SK-N-SH (cell line): ENCODE measurements around the gene PADI2. TPM values are rescaled to one million over a fixed set of nuclear protein-coding genes. Genes with fewer than 3 reads are reported as not detected.

Experiments used
- CTCF ChIA-PET: fragments of 300-600, 350-600 bp; formaldehyde crosslinking; extraction: SDS; loops from one replicate; lab custom pipeline; 2021; lab: Yijun Ruan, JAX
- POLR2A ChIA-PET: fragments of 350-600 bp; sonication (Branson Sonifier 250); formaldehyde crosslinking; extraction: SDS; loops from one replicate; lab custom pipeline; 2020; ENCODE audit warnings: antibody characterized with exemption, inconsistent platforms; lab: Yijun Ruan, JAX
- DNase-seq: peaks from one replicate; pipeline ENCODE4 v3.0.0; 2012
- H2AFZ ChIP-seq: fragments of 200-600 bp; sonication (generic); 2 replicates; pipeline ENCODE4 v1.8.1; 2016; ENCODE audit warnings: antibody characterized with exemption, mild to moderate bottlenecking, low read depth
- H3F3A ChIP-seq: fragments of 200-600 bp; sonication (generic); replicated peaks from 2 replicates; pipeline ENCODE3; 2016; ENCODE audit warnings: antibody characterized with exemption, mild to moderate bottlenecking; ENCODE audit not compliant: insufficient read depth
- H3K27ac ChIP-seq, 2 experiments: fragments of 200-500 bp in 1 of 2; fragments of 200-600 bp in 1 of 2; sonication (Bioruptor generic) in 1 of 2; sonication (generic), shearing (Covaris generic) in 1 of 2; 2 replicates each; pipeline versions ENCODE4 v1.5.1 to v1.6.1; 2014 to 2016; ENCODE audit warnings: low read depth in 2 of 2, inconsistent platforms in 1 of 2, low read length in 1 of 2, mild to moderate bottlenecking in 1 of 2, mixed read lengths in 1 of 2
- H3K27me3 ChIP-seq: fragments of 200-600 bp; sonication (generic), shearing (Covaris generic); 2 replicates; pipeline ENCODE4 v1.6.1; 2016; ENCODE audit warnings: mixed run types; ENCODE audit not compliant: insufficient read depth
- H3K36me3 ChIP-seq, 2 experiments: fragments of 200-500 bp in 1 of 2; fragments of 200-600 bp in 1 of 2; sonication (Bioruptor generic) in 1 of 2; sonication (generic) in 1 of 2; replicated peaks in 1 of 2; 2 replicates each; pipeline versions ENCODE3 to v1.5.1; 2014 to 2016; ENCODE audit warnings: low read length in 1 of 2, mild to moderate bottlenecking in 1 of 2; ENCODE audit not compliant: insufficient read depth in 2 of 2, control insufficient read depth in 1 of 2
- H3K4me1 ChIP-seq, 2 experiments: fragments of 200-500 bp in 1 of 2; fragments of 200-600 bp in 1 of 2; sonication (Bioruptor generic) in 1 of 2; sonication (generic), shearing (Covaris generic) in 1 of 2; 2 replicates each; pipeline versions ENCODE4 v1.5.1 to v1.6.1; 2014 to 2016; ENCODE audit warnings: low read depth in 1 of 2, low read length in 1 of 2, mixed run types in 1 of 2; ENCODE audit not compliant: insufficient read depth in 2 of 2, control insufficient read depth in 1 of 2
- H3K4me2 ChIP-seq: fragments of 200-600 bp; sonication (generic), shearing (Covaris generic); 2 replicates; pipeline ENCODE4 v1.6.1; 2017; ENCODE audit warnings: mixed run types
- H3K4me3 ChIP-seq, 2 experiments: fragments of 200-500 bp in 1 of 2; fragments of 200-600 bp in 1 of 2; sonication (Bioruptor generic) in 1 of 2; sonication (generic), shearing (Covaris generic) in 1 of 2; 2 replicates each; pipeline versions ENCODE4 v1.5.1 to v1.8.1; 2014 to 2016; ENCODE audit warnings: low read depth in 2 of 2, inconsistent platforms in 1 of 2, low read length in 1 of 2, mild to moderate bottlenecking in 1 of 2, mixed read lengths in 1 of 2, moderate library complexity in 1 of 2
- H3K79me2 ChIP-seq: fragments of 200-600 bp; sonication (generic); 2 replicates; pipeline ENCODE4 v1.8.1; 2017; ENCODE audit warnings: mild to moderate bottlenecking; ENCODE audit not compliant: insufficient read depth
- H3K9ac ChIP-seq: fragments of 200-600 bp; sonication (generic); 2 replicates; pipeline ENCODE4 v1.6.1; 2017; ENCODE audit warnings: mixed run types
- H3K9me2 ChIP-seq: fragments of 200-600 bp; sonication (generic); 2 replicates; pipeline ENCODE4 v1.6.1; 2017; ENCODE audit warnings: mixed run types
- H3K9me3 ChIP-seq: fragments of 200-600 bp; sonication (generic); 2 replicates; pipeline ENCODE4 v1.6.1; 2017; ENCODE audit warnings: mixed run types, mild to moderate bottlenecking, moderate library complexity
- H4K20me1 ChIP-seq: fragments of 200-600 bp; sonication (generic); 2 replicates; pipeline ENCODE4 v1.6.1; 2017; ENCODE audit warnings: mild to moderate bottlenecking, mixed run types; ENCODE audit not compliant: insufficient read depth
- CHD2 ChIP-seq: fragments of 150-350 bp; IDR thresholded peaks from 2 replicates; pipeline ENCODE4 v1.6.1; 2018; ENCODE audit warnings: low read length; ENCODE audit not compliant: partially characterized antibody
- EP300 ChIP-seq, 2 experiments: IDR thresholded peaks; 2 replicates each; pipeline versions ENCODE4 v1.4.0 to v1.6.1; 2012; ENCODE audit warnings: borderline replicate concordance in 1 of 2, low read depth in 1 of 2, low read length in 1 of 2
- EZH2phosphoT487 ChIP-seq: fragments of 200-600 bp; sonication (generic); IDR thresholded peaks from 2 replicates; pipeline ENCODE4 v1.6.1; 2017; ENCODE audit warnings: low read depth, mixed run types, mild to moderate bottlenecking, antibody characterized with exemption, moderate library complexity, borderline replicate concordance
- FOSL2 ChIP-seq: IDR thresholded peaks from 2 replicates; pipeline ENCODE4 v1.4.0; 2012; ENCODE audit warnings: low read depth, mild to moderate bottlenecking, moderate library complexity, borderline replicate concordance
- FOXJ3 ChIP-seq: sonication (generic); formaldehyde crosslinking; IDR thresholded peaks from 2 replicates; pipeline ENCODE4 v1.5.1; 2020; ENCODE audit warnings: mild to moderate bottlenecking, missing genetic modification reagents
- FOXM1 ChIP-seq: IDR thresholded peaks from 2 replicates; pipeline ENCODE4 v1.4.0; 2012; ENCODE audit warnings: low read depth, mild to moderate bottlenecking
- GABPA ChIP-seq: IDR thresholded peaks from 2 replicates; pipeline ENCODE4 v1.4.0; 2012; ENCODE audit warnings: low read depth, mild to moderate bottlenecking
- IRF3 ChIP-seq: fragments of 150-350 bp; IDR thresholded peaks from 2 replicates; pipeline ENCODE4 v1.6.1; 2016; ENCODE audit warnings: mild to moderate bottlenecking, low read depth, low read length
- JUND ChIP-seq: IDR thresholded peaks from 2 replicates; pipeline ENCODE4 v1.4.0; 2012
- NFIC ChIP-seq: IDR thresholded peaks from 2 replicates; pipeline ENCODE4 v1.4.0; 2012; ENCODE audit warnings: borderline replicate concordance
- NRF1 ChIP-seq: IDR thresholded peaks from 2 replicates; pipeline ENCODE4 v1.6.1; 2012; ENCODE audit warnings: low read depth, mild to moderate bottlenecking, low read length
- POLR2AphosphoS5 ChIP-seq: IDR thresholded peaks from 2 replicates; pipeline ENCODE4 v1.6.1; 2012; ENCODE audit warnings: low read depth, low read length
- RAD21 ChIP-seq: IDR thresholded peaks from 2 replicates; pipeline ENCODE4 v1.6.1; 2012; ENCODE audit warnings: mild to moderate bottlenecking, low read length
- REST ChIP-seq: IDR thresholded peaks from 2 replicates; pipeline ENCODE4 v1.6.1; 2012; ENCODE audit warnings: mild to moderate bottlenecking, low read depth, low read length, moderate library complexity
- RXRA ChIP-seq: IDR thresholded peaks from 2 replicates; pipeline ENCODE4 v1.4.0; 2012; ENCODE audit warnings: low read depth, mild to moderate bottlenecking, borderline replicate concordance
- SMC3 ChIP-seq: IDR thresholded peaks from 2 replicates; pipeline ENCODE4 v1.6.1; 2012; ENCODE audit warnings: low read depth, low read length, improper control_type of control experiment
- TCF12 ChIP-seq: IDR thresholded peaks from 2 replicates; pipeline ENCODE4 v1.4.0; 2012
- TEAD4 ChIP-seq: IDR thresholded peaks from 2 replicates; pipeline ENCODE4 v1.4.0; 2012; ENCODE audit warnings: mild to moderate bottlenecking, borderline replicate concordance; ENCODE audit not compliant: insufficient read depth
- USF2 ChIP-seq: fragments of 150-350 bp; IDR thresholded peaks from 2 replicates; pipeline ENCODE4 v1.6.1; 2017; ENCODE audit warnings: antibody characterized with exemption, low read length, low read depth, borderline replicate concordance
- ZBTB33 ChIP-seq: IDR thresholded peaks from 2 replicates; pipeline ENCODE4 v1.4.0; 2012; ENCODE audit warnings: low read depth, borderline replicate concordance
- WGBS: methylation state at CpG from one replicate; pipeline ENCODE4 v1.1.6; 2017; ENCODE audit warnings: low lambda C conversion rate; 5-methylcytosine and 5-hydroxymethylcytosine counted together
- polyA plus RNA-seq, 3 experiments: library from polyadenylated mRNA; depleted of rRNA; stranded (reverse); fragments of >200 nt; gene quantifications; 2 replicates each; pipeline ENCODE4 v1.2.3, GENCODE V29; 2012

Gene PADI2
- polyA plus RNA-seq, 1 of the 3 experiments (the other 2 are of a cell fraction): 0.58 TPM

GRCh38 chr1:17101261-17101660, 18.0 kb downstream of the PADI2 start:
- no peaks in the 10 kb centered on the region for H3K9me2 ChIP-seq
- no peak overlapping the region for H3K9ac ChIP-seq
- H3F3A ChIP-seq: no peaks in the 10 kb centered on the region
- no peaks in the 10 kb centered on the region for H3K79me2 ChIP-seq
- H3K4me3 ChIP-seq: no peak overlapping the region
- H3K9me3 ChIP-seq: no peaks in the 10 kb centered on the region
- no peaks in the 10 kb centered on the region for H3K4me1 ChIP-seq
- H2AFZ ChIP-seq: no peak overlapping the region
- no peaks in the 10 kb centered on the region for H4K20me1 ChIP-seq
- no peaks in the 10 kb centered on the region for H3K36me3 ChIP-seq
- TF ChIP-seq TEAD4 (no peak), ZBTB33 (no peak), USF2 (no peak)
- no peak for DNase-seq
- ChIA-PET CTCF (no interaction called here), POLR2A (no interaction called here)
- H3K4me2 ChIP-seq: no peak overlapping the region
- H3K27ac ChIP-seq: no peak overlapping the region
- 45% methylated on average over 4 of the region's 4 CpGs for WGBS
- H3K27me3 ChIP-seq: no peaks in the 10 kb centered on the region

GRCh38 chr1:17099616-17100340, 19.5 kb downstream of the PADI2 start:
- no peak for DNase-seq
- POLR2A ChIA-PET: no interaction called here
- no peaks in the 10 kb centered on the region for H3K79me2 ChIP-seq
- TF ChIP-seq NRF1 (no peak), POLR2AphosphoS5 (no peak), FOSL2 (no peak), RAD21 (no peak), GABPA (no peak), JUND (no peak), NFIC (no peak), TCF12 (no peak), CHD2 (no peak), EP300 (IDR thresholded peaks at IDR 0.05; ENCODE audit: borderline replicate concordance in 1 of 2, low read depth in 1 of 2, low read length in 1 of 2) (no peak), RXRA (no peak), FOXM1 (no peak), FOXJ3 (CRISPR knock-in tag) (no peak), IRF3 (no peak), EZH2phosphoT487 (no peak), REST (no peak), TEAD4 (no peak), SMC3 (no peak)
- TF ChIP-seq, all 33 proteins: peak for 0
- no peak overlapping the region for H3K4me3 ChIP-seq
- no peak overlapping the region for H3K9ac ChIP-seq
- H4K20me1 ChIP-seq: no peaks in the 10 kb centered on the region
- H2AFZ ChIP-seq: no peak overlapping the region
- no peaks in the 10 kb centered on the region for H3F3A ChIP-seq
- no peaks in the 10 kb centered on the region for H3K9me3 ChIP-seq
- no peaks in the 10 kb centered on the region for H3K4me1 ChIP-seq
- no peak overlapping the region for H3K27ac ChIP-seq
- CTCF ChIA-PET: no interaction called here
- no peak overlapping the region for H3K4me2 ChIP-seq
- no peaks in the 10 kb centered on the region for H3K36me3 ChIP-seq
- WGBS: 78% methylated on average over 10 of the region's 10 CpGs
- H3K9me2 ChIP-seq: no peaks in the 10 kb centered on the region
- H3K27me3 ChIP-seq: no peaks in the 10 kb centered on the region
